Limb (tissue), 2 donors: ENCODE measurements around the gene SULT4A1.
"Not testable (repeated sequence)": the region's sequence is repeated elsewhere in the genome, so short reads cannot be mapped to it uniquely, and the experiment has no call there.

Experiments
- DNase-seq, 2 donors: peaks; one replicate each; pipeline ENCODE4 v3.0.0-alpha.2; 2016; ENCODE audit errors: extremely low spot score in 2 of 2

SULT4A1 gene

DNA sequence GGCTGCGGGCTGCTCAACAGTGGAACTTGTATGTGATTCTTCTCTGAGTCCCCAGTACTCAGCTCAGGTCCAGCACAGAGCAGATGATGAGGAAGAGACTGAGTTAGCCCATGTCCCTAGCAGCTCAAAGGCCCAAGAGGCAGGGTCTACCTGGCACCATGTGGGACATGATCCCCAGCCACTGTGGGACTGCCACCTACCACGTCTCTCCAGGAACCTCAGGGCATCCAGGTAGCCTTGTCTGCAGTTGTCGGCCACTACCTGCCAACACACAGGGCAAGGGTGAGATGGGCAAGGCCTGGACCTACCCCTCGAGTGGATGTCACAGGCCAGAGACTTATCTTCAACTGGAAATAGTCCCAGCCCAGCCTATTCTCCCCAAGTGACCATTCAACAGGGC is 25.1 kb upstream of the SULT4A1 start:
- DNase-seq: peak in 1 of 2 donors; percentile 18

DNA sequence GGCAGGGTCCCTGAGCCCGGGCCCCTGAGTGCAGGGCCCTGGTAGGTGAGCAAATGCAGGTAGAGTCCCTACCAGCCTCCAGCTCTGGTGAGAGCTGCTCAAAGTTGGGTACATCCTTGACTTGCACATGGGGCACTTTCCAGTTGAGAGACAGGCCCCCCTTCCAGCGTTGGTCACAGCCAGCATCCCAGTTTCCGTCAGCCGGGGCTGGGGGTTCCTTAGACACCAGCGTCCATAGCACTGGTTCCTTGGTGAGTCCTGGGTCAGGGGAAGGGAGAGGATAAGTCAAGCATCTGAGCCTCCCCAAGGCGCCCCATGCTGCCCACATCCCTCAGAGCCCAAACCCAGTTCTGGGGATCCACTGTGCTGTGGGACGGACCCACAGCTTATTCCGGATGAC is 23.9 kb upstream of the SULT4A1 start:
- peak in 1 of 2 donors; percentile 13 for DNase-seq

DNA sequence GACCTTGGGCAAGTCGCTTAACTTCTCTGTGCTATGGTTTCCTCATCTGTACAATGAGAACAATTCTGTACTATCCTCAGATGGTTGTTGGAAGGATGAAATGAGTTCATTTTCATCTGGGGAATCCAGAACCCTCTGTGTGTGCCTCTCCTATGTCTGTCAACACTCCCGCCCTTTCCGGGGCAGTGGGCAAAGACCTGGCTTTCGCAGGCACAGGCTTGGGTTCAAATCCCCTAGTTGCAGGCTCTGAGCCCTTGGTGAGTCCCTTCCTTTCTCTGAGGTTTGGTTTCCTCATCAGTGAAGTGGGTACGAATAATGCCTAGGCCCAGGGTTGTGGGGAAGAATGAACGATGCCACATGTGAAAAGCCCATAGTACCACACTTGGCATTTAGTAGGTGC is 23.5 kb upstream of the SULT4A1 start:
- no peak for DNase-seq

GRCh38 chr22:43885319-43885671 is 23.0 kb upstream of the SULT4A1 start:
- DNase-seq: no peak

GRCh38 chr22:43884600-43885318 is 22.4 kb upstream of the SULT4A1 start:
- DNase-seq: peak in 1 of 2 donors; percentile 76

DNA sequence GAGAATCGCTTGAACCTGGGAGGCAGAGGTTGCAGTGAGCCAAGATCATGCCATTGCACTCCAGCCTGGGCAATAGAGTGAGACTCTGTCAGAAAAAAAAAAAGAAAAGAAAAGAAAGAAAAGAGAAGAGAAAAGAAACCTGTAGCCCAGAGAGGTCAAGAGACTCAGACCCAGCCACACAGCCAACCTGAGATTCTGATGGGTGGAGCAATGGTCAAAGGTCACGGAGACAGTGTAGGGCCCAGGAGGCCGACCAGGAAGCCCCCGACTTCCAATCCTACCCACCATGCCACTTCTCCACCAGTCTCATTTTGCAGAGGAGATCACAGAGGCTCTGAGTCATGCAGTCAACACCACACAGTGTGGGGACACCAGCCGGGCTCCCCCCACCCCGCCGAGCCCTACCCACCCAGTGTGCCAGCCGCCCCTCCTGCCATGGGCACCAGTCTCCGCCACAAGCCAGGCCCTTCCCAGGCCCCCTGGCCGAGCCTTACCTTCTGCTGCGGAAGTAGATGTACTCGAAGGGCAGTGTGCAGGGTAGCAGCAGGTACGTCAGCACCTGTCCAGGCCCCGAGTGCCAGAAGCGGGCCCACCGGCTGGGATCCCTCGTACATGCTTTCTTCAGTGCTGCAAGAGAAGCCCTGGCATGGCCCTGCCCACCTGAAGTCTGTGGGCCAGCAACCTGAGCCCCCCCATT is 21.6 kb upstream of the SULT4A1 start:
- peak in 1 of 2 donors; percentile 21 for DNase-seq

GRCh38 chr22:43883012-43883661 is 20.8 kb upstream of the SULT4A1 start:
- peak in 1 of 2 donors; percentile 48 for DNase-seq

DNA sequence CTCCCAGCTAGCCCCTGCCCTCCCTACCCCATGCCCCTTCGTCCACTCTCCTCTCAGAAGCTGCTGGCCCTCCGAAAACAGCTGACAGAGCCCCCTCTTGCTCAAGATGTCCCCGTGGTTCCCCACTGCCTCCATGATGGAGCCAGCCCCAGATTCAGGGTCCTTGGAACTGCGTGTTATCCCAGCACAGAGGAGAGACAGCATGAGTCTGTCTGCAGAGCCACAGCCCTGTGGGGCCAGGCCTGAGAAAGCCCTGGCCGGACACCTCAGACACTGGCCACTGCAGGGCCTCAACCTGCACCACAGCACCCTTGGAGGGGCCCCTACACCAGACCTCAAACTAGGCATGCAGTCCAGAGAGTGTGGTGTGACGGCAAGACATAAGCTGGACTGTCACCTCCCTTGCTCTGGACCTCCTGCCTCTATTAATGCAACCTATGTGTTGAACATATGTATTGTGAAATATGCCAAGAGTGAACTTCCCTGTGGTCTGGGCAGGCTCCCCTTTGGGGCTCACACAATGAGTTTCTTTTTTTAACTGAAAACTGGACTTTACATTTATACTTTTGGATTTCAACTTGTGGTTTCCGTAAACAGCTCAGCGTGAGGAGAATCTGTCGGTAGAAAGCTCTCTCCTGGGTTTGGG is 19.9 kb upstream of the SULT4A1 start:
- DNase-seq: no peak

- DNase-seq: peak in 1 of 2 donors; percentile 24
These were observed 19.1 kb upstream of the SULT4A1 start for GRCh38 chr22:43881091-43882061.

DNA sequence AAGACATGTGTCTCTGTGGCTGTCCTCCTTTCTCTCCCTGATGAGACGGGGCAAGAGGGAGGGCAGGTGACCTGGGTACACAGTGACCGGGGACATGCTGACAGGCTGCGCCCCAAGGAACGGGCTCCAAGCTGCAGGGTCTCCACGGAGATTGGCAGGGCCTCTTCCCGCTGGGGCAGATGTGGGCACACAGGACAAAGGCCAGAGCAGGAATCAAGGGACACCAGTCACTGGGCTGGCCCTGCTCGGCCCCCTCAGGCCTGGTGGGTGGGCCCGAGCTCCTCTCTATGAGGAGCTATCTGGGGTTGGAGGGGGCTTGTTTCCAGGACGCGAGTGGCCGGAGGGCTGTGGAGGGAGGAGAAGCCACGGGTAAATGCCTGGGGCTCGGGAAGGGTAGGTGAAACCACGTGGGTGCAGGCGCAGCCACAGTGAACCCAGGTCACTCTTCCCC is 18.3 kb upstream of the SULT4A1 start:
- DNase-seq: no peak

- no peak for DNase-seq
These were observed 17.7 kb upstream of the SULT4A1 start for GRCh38 chr22:43879901-43880540.

DNA sequence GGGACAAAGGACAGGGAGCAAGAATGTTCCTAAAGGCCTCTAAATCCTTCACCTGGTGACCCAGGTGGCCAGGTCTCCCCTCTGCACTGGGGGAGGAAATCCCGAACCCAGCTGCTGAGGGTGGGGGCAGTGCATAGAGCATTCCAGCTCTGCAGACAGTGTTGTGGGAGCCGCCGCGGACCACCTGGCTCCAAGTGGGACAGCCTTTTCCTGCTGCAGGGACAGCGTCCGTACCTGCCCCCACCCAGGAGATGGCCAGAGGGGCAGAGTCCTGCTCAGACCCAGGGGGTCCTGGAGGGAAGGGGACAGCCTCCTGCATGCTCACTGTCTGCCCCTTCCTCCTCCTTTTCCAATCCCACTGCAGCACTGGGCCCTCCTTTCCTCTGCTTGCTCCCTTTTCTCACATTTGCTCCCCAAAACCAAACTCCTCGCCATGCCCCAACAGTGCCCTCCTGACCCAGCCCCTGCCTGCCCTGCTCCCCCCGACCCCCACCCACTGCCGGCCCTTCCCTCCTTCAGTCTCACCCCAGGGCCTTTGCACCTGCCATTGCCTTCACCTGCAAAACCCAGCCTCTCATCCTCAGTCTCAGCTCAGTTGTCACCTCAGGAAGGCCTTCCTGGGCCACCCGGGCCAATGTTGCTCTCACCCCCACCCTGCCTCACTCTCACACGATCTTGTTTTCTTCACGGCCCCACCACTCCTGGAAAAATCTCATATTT is 16.7 kb upstream of the SULT4A1 start:
- peak in 1 of 2 donors; percentile 18 for DNase-seq

DNA sequence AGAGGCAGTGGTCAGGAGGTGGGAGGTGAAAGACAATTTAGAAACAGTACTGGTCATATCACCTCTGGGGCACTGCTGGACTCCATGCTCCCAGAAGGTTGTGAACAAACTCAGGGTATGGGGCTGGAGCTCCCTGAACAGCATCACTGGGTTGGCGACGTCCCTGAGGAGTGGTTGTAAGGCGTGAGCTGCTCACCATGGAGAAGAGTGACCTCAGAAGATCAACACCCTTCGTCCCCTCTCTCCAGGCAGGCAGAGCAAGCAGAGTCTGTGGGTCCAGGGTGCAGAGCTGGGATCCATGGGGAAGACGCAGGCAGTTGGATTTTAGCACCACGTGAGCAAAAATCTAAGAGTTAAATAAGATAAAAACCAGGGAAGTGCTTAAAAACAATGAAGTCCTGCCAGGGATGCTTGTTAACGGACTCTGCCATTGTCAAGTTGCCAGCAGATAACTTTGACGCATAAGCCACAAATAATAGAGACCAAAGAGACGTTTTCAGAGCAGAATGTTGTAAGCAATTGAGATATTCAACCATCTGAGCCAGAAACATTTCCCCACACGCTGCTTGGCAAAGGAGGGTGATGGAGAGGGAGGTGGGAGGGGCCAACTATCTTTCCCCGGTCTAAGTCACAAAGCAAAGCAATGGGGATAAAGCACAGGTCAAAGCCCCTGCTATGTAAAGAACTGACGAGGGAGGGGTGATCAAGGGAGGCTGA is 15.9 kb upstream of the SULT4A1 start:
- DNase-seq: no peak

DNA sequence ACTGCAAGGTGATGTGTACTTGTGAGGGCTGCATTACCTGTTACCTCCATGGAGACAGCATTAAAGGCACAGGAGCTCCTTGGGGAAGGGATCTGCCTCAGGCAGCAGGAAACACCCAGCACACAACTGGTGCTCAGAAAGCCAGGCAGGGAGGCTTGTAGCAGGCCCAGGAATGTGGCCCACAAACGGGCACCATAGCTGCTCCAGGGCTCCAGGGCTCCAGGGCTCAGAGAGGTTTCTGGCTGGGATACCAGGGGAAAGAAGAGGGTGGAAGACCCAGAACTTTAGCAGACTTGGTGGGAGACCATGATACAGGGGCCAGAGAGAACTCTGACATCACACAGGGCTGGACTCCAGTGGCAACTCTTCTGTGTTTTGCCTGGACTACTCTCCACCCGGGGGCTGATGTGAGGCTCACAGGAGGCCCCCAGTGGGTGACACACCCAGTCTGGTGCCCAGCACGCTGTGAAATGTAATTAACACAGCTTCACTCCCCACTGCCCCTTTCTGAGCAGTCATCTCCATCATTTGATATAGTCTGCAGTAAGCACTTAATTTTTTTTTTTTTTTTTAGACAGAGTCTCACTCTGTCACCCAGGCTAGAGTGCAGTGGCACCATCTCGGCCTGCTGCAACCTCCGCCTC is 14.7 kb upstream of the SULT4A1 start:
- DNase-seq: no peak

GRCh38 chr22:43869799-43870198 is 7.5 kb upstream of the SULT4A1 start:
- DNase-seq: no peak

GRCh38 chr22:43869001-43869400 is 6.7 kb upstream of the SULT4A1 start:
- DNase-seq: not testable (repeated sequence)

GRCh38 chr22:43867839-43868635 is 5.7 kb upstream of the SULT4A1 start:
- peak; percentile 68 to 82 for DNase-seq

GRCh38 chr22:43862882-43863202 is 529 bp upstream of the SULT4A1 start:
- DNase-seq: no peak
